ENCODE data around the gene PLEKHG1. TPM values are rescaled to one million over a fixed set of nuclear protein-coding genes. Genes with fewer than 3 reads are reported as not detected.

The PLEKHG1 gene
- total and polyA plus RNA-seq, 4 donors, result 3.0 to 11.9 (median 5.2) TPM

GRCh38 chr6:150607329-150607650, 7.6 kb downstream of the PLEKHG1 start:
- Histone ChIP-seq H3K4me3 (ENCODE audit: low read depth in 1 of 3, low read length in 3 of 3) (no peak overlapping the region), H3K4me1 (ENCODE audit: control insufficient read depth in 4 of 4, insufficient read depth in 4 of 4, low read length in 3 of 4) (no peaks in the 10 kb centered on the region), H3K9me3 (ENCODE audit: control insufficient read depth in 4 of 4, low read length in 3 of 4) (no peaks in the 10 kb centered on the region), H3K36me3 (ENCODE audit: control insufficient read depth in 4 of 4, insufficient read depth in 3 of 4, low read depth in 1 of 4, low read length in 3 of 4) (no peaks in the 10 kb centered on the region), H3K9ac (ENCODE audit: low read depth in 1 of 2, low read length in 2 of 2) (no peak overlapping the region), H3K27me3 (ENCODE audit: control insufficient read depth in 4 of 4, insufficient read depth in 4 of 4, low read length in 3 of 4) (no peaks in the 10 kb centered on the region), H3K27ac (ENCODE audit: low read depth in 1 of 2, low read length in 2 of 2) (no peak overlapping the region)
- no peak for TF ChIP-seq TAF1 (conservative IDR thresholded peaks at IDR 0.05)
- TF ChIP-seq JUND (IDR thresholded peaks at IDR 0.05), result no peak
- no peak for TF ChIP-seq RXRA (IDR thresholded peaks at IDR 0.05)
- TF ChIP-seq FOXA2 (IDR thresholded peaks at IDR 0.05), result no peak
- no peak for TF ChIP-seq CTCF (IDR thresholded peaks at IDR 0.05; ENCODE audit: low read depth, low read length, missing input control)
- no peak for TF ChIP-seq SP1 (IDR thresholded peaks at IDR 0.05)
- 85% methylated on average over 3 of the region's 3 CpGs for WGBS
- DNase-seq (ENCODE audit: low spot score), result no peak

GRCh38 chr6:150610584-150610983, 10.9 kb downstream of the PLEKHG1 start:
- no peaks in the 10 kb centered on the region for H3K27me3 ChIP-seq (ENCODE audit: control insufficient read depth in 4 of 4, insufficient read depth in 4 of 4, low read length in 3 of 4)
- no peaks in the 10 kb centered on the region for H3K9me3 ChIP-seq (ENCODE audit: control insufficient read depth in 4 of 4, low read length in 3 of 4)
- no peak for TF ChIP-seq ZBTB33 (IDR thresholded peaks at IDR 0.05)
- no peak for TF ChIP-seq MAX (IDR thresholded peaks at IDR 0.05)
- no peak overlapping the region for H3K4me3 ChIP-seq (ENCODE audit: low read depth in 1 of 3, low read length in 3 of 3)
- DNase-seq (ENCODE audit: low spot score), result no peak
- H3K36me3 ChIP-seq (ENCODE audit: control insufficient read depth in 4 of 4, insufficient read depth in 3 of 4, low read depth in 1 of 4, low read length in 3 of 4), result no peaks in the 10 kb centered on the region
- no peak overlapping the region for H3K9ac ChIP-seq (ENCODE audit: low read depth in 1 of 2, low read length in 2 of 2)
- H3K27ac ChIP-seq (ENCODE audit: low read depth in 1 of 2, low read length in 2 of 2), result no peak overlapping the region
- H3K4me1 ChIP-seq (ENCODE audit: control insufficient read depth in 4 of 4, insufficient read depth in 4 of 4, low read length in 3 of 4), result peaks cover 3 to 13% (median 12%) of the 10 kb centered on the region in 4 donors

GRCh38 chr6:150613269-150613668, 13.6 kb downstream of the PLEKHG1 start:
- peaks cover 3 to 13% (median 12%) of the 10 kb centered on the region in 4 donors for H3K4me1 ChIP-seq (ENCODE audit: control insufficient read depth in 4 of 4, insufficient read depth in 4 of 4, low read length in 3 of 4)
- H3K27ac ChIP-seq (ENCODE audit: low read depth in 1 of 2, low read length in 2 of 2), result peak overlapping the region; percentile 9 to 39
- no peaks in the 10 kb centered on the region for H3K9me3 ChIP-seq (ENCODE audit: control insufficient read depth in 4 of 4, low read length in 3 of 4)
- peak; percentile 97 for TF ChIP-seq FOXA2 (IDR thresholded peaks at IDR 0.05)
- TF ChIP-seq TAF1 (conservative IDR thresholded peaks at IDR 0.05), result no peak
- TF ChIP-seq FOXA1 (IDR thresholded peaks at IDR 0.05), result peak; percentile 95
- peak; percentile 30 to 68 for TF ChIP-seq RXRA (IDR thresholded peaks at IDR 0.05)
- TF ChIP-seq SP1 (IDR thresholded peaks at IDR 0.05), result peak; percentile 59
- peak; percentile 63 to 69 for TF ChIP-seq RAD21 (IDR thresholded peaks at IDR 0.05)
- no peak for TF ChIP-seq CTCF (IDR thresholded peaks at IDR 0.05; ENCODE audit: low read depth, low read length, missing input control)
- peak; percentile 44 to 66 for TF ChIP-seq HNF4A (conservative IDR thresholded peaks at IDR 0.05)
- H3K27me3 ChIP-seq (ENCODE audit: control insufficient read depth in 4 of 4, insufficient read depth in 4 of 4, low read length in 3 of 4), result no peaks in the 10 kb centered on the region
- H3K4me3 ChIP-seq (ENCODE audit: low read depth in 1 of 3, low read length in 3 of 3), result no peak overlapping the region
- no peak overlapping the region for H3K9ac ChIP-seq (ENCODE audit: low read depth in 1 of 2, low read length in 2 of 2)
- WGBS, result 55% methylated on average over 4 of the region's 4 CpGs
- no peak for DNase-seq (ENCODE audit: low spot score)
- no peaks in the 10 kb centered on the region for H3K36me3 ChIP-seq (ENCODE audit: control insufficient read depth in 4 of 4, insufficient read depth in 3 of 4, low read depth in 1 of 4, low read length in 3 of 4)

Measured in liver (tissue), 9 donors.